Calu3 (cell line): ENCODE measurements around the gene FBXL7. TPM values are rescaled to one million over a fixed set of nuclear protein-coding genes. Genes with fewer than 3 reads are reported as not detected.

ENCODE experiments used
- BruUV-seq: library from RNA; stranded (reverse); fragments of 400-500 nt; replicated peaks from 2 replicates; lab custom pipeline; 2021; lab: Mats Ljungman, UMichigan
- CTCF ChIA-PET: fragments of 300-600 bp; sonication (Branson Sonifier 250); formaldehyde crosslinking; loops from one replicate; lab custom pipeline; 2022; ENCODE audit warnings: antibody characterized with exemption; lab: Charles Lee
- DNase-seq: peaks from one replicate; pipeline ENCODE4 v3.0.0; 2022
- H3K27ac Mint-ChIP-seq: one replicate; pipeline ENCODE4 v1.8.0; 2022; ENCODE audit warnings: mixed read lengths; ENCODE audit not compliant: unreplicated experiment
- H3K27me3 Mint-ChIP-seq: one replicate; pipeline ENCODE4 v1.8.0; 2022; ENCODE audit warnings: mixed read lengths; ENCODE audit not compliant: unreplicated experiment
- H3K36me3 Mint-ChIP-seq: one replicate; pipeline ENCODE4 v1.8.0; 2022; ENCODE audit warnings: mild to moderate bottlenecking, moderate library complexity, mixed read lengths; ENCODE audit not compliant: insufficient read depth, unreplicated experiment
- H3K4me1 Mint-ChIP-seq: one replicate; pipeline ENCODE4 v1.8.0; 2022; ENCODE audit warnings: mild to moderate bottlenecking, low read depth, mixed read lengths; ENCODE audit not compliant: unreplicated experiment
- H3K4me3 Mint-ChIP-seq: one replicate; pipeline ENCODE4 v1.8.0; 2022; ENCODE audit warnings: mild to moderate bottlenecking, low read depth, moderate library complexity, mixed read lengths; ENCODE audit not compliant: unreplicated experiment
- H3K9me3 Mint-ChIP-seq: one replicate; pipeline ENCODE4 v1.8.0; 2022; ENCODE audit warnings: low read depth, mixed read lengths; ENCODE audit not compliant: unreplicated experiment
- intact Hi-C: fragments of 100-400 bp; cut with micrococcal nuclease; formaldehyde crosslinking; loops from one replicate; pipeline ENCODE4 v1.10.0; 2022; ENCODE audit not compliant: unreplicated experiment
- total RNA-seq: library from RNA; stranded (reverse); gene quantifications from 2 replicates; pipeline ENCODE4 v1.2.3, GENCODE V29; 2022
- TF ChIP-seq, protein P1 (sequence below): fragments of 200-600 bp; IDR thresholded peaks from one replicate; pipeline ENCODE4 v1.8.0; 2022; ENCODE audit warnings: antibody characterized with exemption; ENCODE audit not compliant: unreplicated experiment

Gene FBXL7
- total RNA-seq, 1 experiment from 2014 or later, result not detected

DNA sequence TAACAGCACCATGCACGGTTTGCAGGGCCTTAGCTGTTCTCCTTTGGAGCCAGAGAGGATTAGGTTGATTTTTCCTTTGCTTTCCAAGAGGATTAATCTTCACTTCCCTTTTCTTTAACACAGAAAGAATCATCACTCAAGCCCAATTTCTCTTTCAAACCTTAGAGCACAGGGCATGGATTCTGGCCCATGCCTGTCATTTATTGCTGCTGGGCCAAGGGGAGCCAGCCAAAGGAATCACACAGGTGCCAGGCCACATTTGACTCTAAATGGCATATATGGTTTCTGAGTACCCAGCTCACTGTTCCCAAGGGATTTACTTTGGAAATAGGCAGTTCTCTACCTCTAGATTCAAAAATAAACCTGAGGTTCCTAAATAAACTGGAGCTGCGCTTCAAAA lies 58.3 kb downstream of the FBXL7 start:
- intact Hi-C loops, result no loop called here
- no peaks in the 10 kb centered on the region for H3K4me1 Mint-ChIP-seq
- TF ChIP-seq, protein P1, sequence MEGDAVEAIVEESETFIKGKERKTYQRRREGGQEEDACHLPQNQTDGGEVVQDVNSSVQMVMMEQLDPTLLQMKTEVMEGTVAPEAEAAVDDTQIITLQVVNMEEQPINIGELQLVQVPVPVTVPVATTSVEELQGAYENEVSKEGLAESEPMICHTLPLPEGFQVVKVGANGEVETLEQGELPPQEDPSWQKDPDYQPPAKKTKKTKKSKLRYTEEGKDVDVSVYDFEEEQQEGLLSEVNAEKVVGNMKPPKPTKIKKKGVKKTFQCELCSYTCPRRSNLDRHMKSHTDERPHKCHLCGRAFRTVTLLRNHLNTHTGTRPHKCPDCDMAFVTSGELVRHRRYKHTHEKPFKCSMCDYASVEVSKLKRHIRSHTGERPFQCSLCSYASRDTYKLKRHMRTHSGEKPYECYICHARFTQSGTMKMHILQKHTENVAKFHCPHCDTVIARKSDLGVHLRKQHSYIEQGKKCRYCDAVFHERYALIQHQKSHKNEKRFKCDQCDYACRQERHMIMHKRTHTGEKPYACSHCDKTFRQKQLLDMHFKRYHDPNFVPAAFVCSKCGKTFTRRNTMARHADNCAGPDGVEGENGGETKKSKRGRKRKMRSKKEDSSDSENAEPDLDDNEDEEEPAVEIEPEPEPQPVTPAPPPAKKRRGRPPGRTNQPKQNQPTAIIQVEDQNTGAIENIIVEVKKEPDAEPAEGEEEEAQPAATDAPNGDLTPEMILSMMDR, result no peak
- no peak for DNase-seq
- no TSS peak for BruUV-seq
- no peaks in the 10 kb centered on the region for H3K36me3 Mint-ChIP-seq
- CTCF ChIA-PET, result no interaction called here
- no peak overlapping the region for H3K4me3 Mint-ChIP-seq
- H3K27ac Mint-ChIP-seq, result no peak overlapping the region
- peaks cover 19% of the 10 kb centered on the region for H3K9me3 Mint-ChIP-seq
- no peaks in the 10 kb centered on the region for H3K27me3 Mint-ChIP-seq

DNA sequence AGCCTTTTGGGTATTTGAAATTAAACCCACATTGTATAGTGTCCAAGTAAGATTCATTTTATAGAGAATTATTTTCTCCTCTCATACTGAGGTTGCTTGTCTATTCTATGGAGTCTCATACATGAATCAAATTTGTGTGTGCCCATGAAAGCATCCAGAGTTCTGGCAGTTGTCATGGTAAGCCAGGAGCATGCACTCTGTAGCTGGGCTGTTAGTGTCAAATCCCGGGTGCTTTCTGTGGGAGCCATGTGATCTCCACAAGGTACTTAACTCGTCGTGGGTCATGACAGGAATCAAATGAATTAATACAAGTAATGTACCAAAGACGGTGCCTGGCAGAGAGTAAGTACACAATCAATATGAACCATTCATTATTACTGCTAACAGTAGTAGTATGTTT lies 58.7 kb downstream of the FBXL7 start:
- no peak for DNase-seq
- TF ChIP-seq, protein P1, result no peak
- intact Hi-C loops, result no loop called here
- no peaks in the 10 kb centered on the region for H3K4me1 Mint-ChIP-seq
- H3K27ac Mint-ChIP-seq, result no peak overlapping the region
- CTCF ChIA-PET, result no interaction called here
- no peaks in the 10 kb centered on the region for H3K27me3 Mint-ChIP-seq
- BruUV-seq, result no TSS peak
- H3K4me3 Mint-ChIP-seq, result no peak overlapping the region
- no peaks in the 10 kb centered on the region for H3K36me3 Mint-ChIP-seq
- peaks cover 17% of the 10 kb centered on the region for H3K9me3 Mint-ChIP-seq

DNA sequence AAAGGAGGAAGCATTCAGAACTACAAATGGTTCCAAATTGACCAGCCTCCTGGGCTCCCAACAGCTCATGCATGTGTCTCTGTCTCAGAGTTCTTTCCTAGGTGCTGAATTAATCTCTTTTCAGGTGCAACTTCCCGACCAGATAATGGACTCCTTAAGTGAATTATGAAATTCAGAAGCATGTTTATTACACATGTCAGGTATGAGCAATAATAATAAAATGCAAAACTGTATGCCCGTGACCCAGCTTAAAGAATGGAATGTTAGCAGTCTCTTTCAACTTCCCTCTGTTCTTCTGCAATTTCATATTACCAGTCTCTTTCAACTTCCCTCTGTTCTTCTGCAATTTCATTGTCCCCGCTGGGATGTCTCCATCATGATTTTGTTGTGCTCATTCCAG lies 60.4 kb downstream of the FBXL7 start:
- Mint-ChIP-seq H3K27me3 (no peaks in the 10 kb centered on the region), H3K9me3 (peaks cover 15% of the 10 kb centered on the region), H3K36me3 (no peaks in the 10 kb centered on the region), H3K27ac (no peak overlapping the region), H3K4me3 (no peak overlapping the region), H3K4me1 (no peaks in the 10 kb centered on the region)
- DNase-seq, result no peak
- CTCF ChIA-PET, result no interaction called here
- intact Hi-C loops, result no loop called here
- TF ChIP-seq, protein P1, result no peak
- no TSS peak for BruUV-seq

DNA sequence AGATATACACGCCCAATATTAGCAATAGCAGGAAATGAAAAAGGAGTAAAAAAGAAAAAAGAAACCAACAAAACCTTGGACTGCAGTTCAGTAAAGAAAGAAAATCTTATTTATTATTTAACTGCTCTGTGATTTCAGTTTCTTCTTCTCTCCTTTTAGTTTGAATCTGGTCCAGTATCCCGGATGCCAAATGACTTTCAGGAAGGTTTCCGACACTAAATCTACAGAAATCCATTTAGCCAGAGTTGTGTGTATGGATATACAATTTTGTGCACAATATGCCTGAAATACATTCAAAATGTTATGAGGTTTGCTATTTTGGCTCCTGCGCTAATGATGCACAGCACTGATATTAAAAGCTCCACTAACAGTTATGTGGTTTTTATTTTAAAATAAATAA lies 64.5 kb downstream of the FBXL7 start:
- no peaks in the 10 kb centered on the region for H3K36me3 Mint-ChIP-seq
- no peak for DNase-seq
- H3K4me1 Mint-ChIP-seq, result no peaks in the 10 kb centered on the region
- no peak overlapping the region for H3K27ac Mint-ChIP-seq
- no peaks in the 10 kb centered on the region for H3K27me3 Mint-ChIP-seq
- BruUV-seq, result no TSS peak
- TF ChIP-seq, protein P1, result no peak
- CTCF ChIA-PET, result no interaction called here
- peaks cover 8% of the 10 kb centered on the region for H3K9me3 Mint-ChIP-seq
- intact Hi-C loops, result no loop called here
- no peak overlapping the region for H3K4me3 Mint-ChIP-seq
